H1 (cell line): ENCODE results near the gene SEMA3A. TPM values are rescaled to one million over a fixed set of nuclear protein-coding genes. Genes with fewer than 3 reads are reported as not detected.

Source experiments
- CTCF ChIA-PET: fragments of 300-600 bp; sonication (Branson Sonifier 250); formaldehyde crosslinking; loops from one replicate; lab custom pipeline; 2021; ENCODE audit not compliant: partially characterized antibody; lab: Charles Lee
- POLR2A ChIA-PET: fragments of 300-600 bp; sonication (Branson Sonifier 250); formaldehyde crosslinking; loops from one replicate; lab custom pipeline; 2021; ENCODE audit warnings: inconsistent platforms; ENCODE audit not compliant: partially characterized antibody; lab: Charles Lee
- DNase-seq, 2 experiments: peaks; one replicate each; pipeline versions ENCODE4 v3.0.0 to v3.0.0-alpha.2; 2010 to 2022; ENCODE audit warnings: low spot score in 2 of 2, low read depth in 1 of 2, mixed read lengths in 1 of 2
- FAIRE-seq: peaks from 2 replicates; lab custom pipeline; 2011; peaks lifted over from hg19 to GRCh38; lab: Jason Lieb, UNC
- H2AFZ ChIP-seq: 2 replicates; pipeline ENCODE4 v1.8.1; 2012; ENCODE audit warnings: low read length, inconsistent platforms
- H2AK5ac ChIP-seq: 2 replicates; pipeline ENCODE4 v1.6.1; 2013; ENCODE audit warnings: low read depth, low read length
- H2BK120ac ChIP-seq: replicated peaks from 2 replicates; pipeline ENCODE3; 2013; ENCODE audit warnings: low read depth, low read length, inconsistent platforms
- H2BK12ac ChIP-seq: 2 replicates; pipeline ENCODE4 v1.6.1; 2013; ENCODE audit warnings: low read depth, low read length
- H2BK15ac ChIP-seq: 2 replicates; pipeline ENCODE4 v1.6.1; 2013; ENCODE audit warnings: low read length
- H2BK20ac ChIP-seq: 2 replicates; pipeline ENCODE4 v1.6.1; 2013; ENCODE audit warnings: low read length
- H2BK5ac ChIP-seq: 2 replicates; pipeline ENCODE4 v1.6.1; 2013; ENCODE audit warnings: low read depth, low read length
- H3K14ac ChIP-seq: 2 replicates; pipeline ENCODE4 v1.6.1; 2013; ENCODE audit warnings: inconsistent platforms; ENCODE audit not compliant: insufficient read length
- H3K18ac ChIP-seq: 2 replicates; pipeline ENCODE4 v1.6.1; 2013; ENCODE audit warnings: low read length; ENCODE audit errors: extremely low read depth
- H3K23ac ChIP-seq: 2 replicates; pipeline ENCODE4 v1.6.1; 2013; ENCODE audit warnings: inconsistent platforms; ENCODE audit not compliant: insufficient read length
- H3K23me2 ChIP-seq: 2 replicates; pipeline ENCODE4 v1.6.1; 2013; ENCODE audit warnings: low read depth, low read length
- H3K27ac ChIP-seq: 2 replicates; pipeline ENCODE4 v1.6.1; 2011; ENCODE audit warnings: low read depth, low read length, inconsistent platforms
- H3K27me3 ChIP-seq, 4 experiments: replicated peaks in 1 of 4; 1 replicate in 1 of 4; 2 replicates in 3 of 4; pipeline versions ENCODE4 v1.6.1 to v1.8.1; 2011 to 2013; ENCODE audit warnings: low read length in 3 of 4, mild to moderate bottlenecking in 3 of 4, inconsistent platforms in 2 of 4, mixed read lengths in 2 of 4, moderate library complexity in 1 of 4; ENCODE audit not compliant: control insufficient read depth in 3 of 4, insufficient read depth in 3 of 4; ENCODE audit errors: extremely low read depth in 1 of 4
- H3K36me3 ChIP-seq, 4 experiments: 2 replicates each; pipeline versions ENCODE4 v1.6.1 to v1.8.1; 2011 to 2013; ENCODE audit warnings: mild to moderate bottlenecking in 4 of 4, low read length in 3 of 4, moderate library complexity in 2 of 4, control low read depth in 1 of 4, inconsistent platforms in 1 of 4; ENCODE audit not compliant: insufficient read depth in 4 of 4, control insufficient read depth in 2 of 4
- H3K4ac ChIP-seq: replicated peaks from 2 replicates; pipeline ENCODE3; 2013; ENCODE audit warnings: low read length, low read depth, mixed read lengths, inconsistent platforms; ENCODE audit not compliant: insufficient read length
- H3K4me1 ChIP-seq, 4 experiments: replicated peaks in 1 of 4; 1 replicate in 1 of 4; 2 replicates in 3 of 4; pipeline versions ENCODE4 v1.6.1 to v1.8.1; 2011 to 2013; ENCODE audit warnings: low read length in 3 of 4, inconsistent platforms in 2 of 4, mixed read lengths in 1 of 4; ENCODE audit not compliant: insufficient read depth in 4 of 4, control insufficient read depth in 3 of 4
- H3K4me2 ChIP-seq, 2 experiments: 2 replicates each; pipeline versions ENCODE4 v1.6.1 to v1.8.1; 2011 to 2013; ENCODE audit warnings: low read depth in 2 of 2, low read length in 2 of 2, control low read depth in 1 of 2, inconsistent platforms in 1 of 2, mild to moderate bottlenecking in 1 of 2; ENCODE audit not compliant: insufficient read depth in 1 of 2
- H3K4me3 ChIP-seq, 4 experiments: fragments of 200-600, 300-600 bp in 1 of 4; sonication (generic), shearing (Covaris generic), sonication (Bioruptor Twin) in 1 of 4; 2 replicates each; pipeline versions ENCODE4 v1.5.1 to v1.8.1; 2011 to 2016; ENCODE audit warnings: low read length in 4 of 4, low read depth in 3 of 4, control low read depth in 2 of 4, inconsistent platforms in 2 of 4, mild to moderate bottlenecking in 2 of 4, mixed read lengths in 1 of 4, moderate library complexity in 1 of 4; ENCODE audit not compliant: insufficient read depth in 2 of 4; ENCODE audit errors: extremely low read depth in 1 of 4
- H3K56ac ChIP-seq: replicated peaks from 2 replicates; pipeline ENCODE3; 2013; ENCODE audit warnings: low read depth, mild to moderate bottlenecking, mixed read lengths, low read length, inconsistent platforms; ENCODE audit not compliant: insufficient read length
- H3K79me1 ChIP-seq: 2 replicates; pipeline ENCODE4 v1.6.1; 2013; ENCODE audit warnings: low read depth, low read length, control low read depth
- H3K79me2 ChIP-seq, 2 experiments: 2 replicates each; pipeline versions ENCODE4 v1.6.1 to v1.8.1; 2012 to 2013; ENCODE audit warnings: low read length in 2 of 2, mild to moderate bottlenecking in 2 of 2, inconsistent platforms in 1 of 2; ENCODE audit not compliant: insufficient read depth in 2 of 2, control insufficient read depth in 1 of 2
- H3K9ac ChIP-seq, 4 experiments: replicated peaks in 1 of 4; 1 replicate in 1 of 4; 2 replicates in 3 of 4; pipeline versions ENCODE4 v1.6.1 to v1.8.1; 2011 to 2013; ENCODE audit warnings: low read depth in 3 of 4, low read length in 3 of 4, control low read depth in 2 of 4, mild to moderate bottlenecking in 2 of 4, moderate library complexity in 2 of 4, inconsistent platforms in 1 of 4; ENCODE audit errors: extremely low read depth in 1 of 4
- H3K9me3 ChIP-seq, 2 experiments: 2 replicates each; pipeline versions ENCODE4 v1.6.1 to v1.8.1; 2012 to 2013; ENCODE audit warnings: mild to moderate bottlenecking in 2 of 2, moderate library complexity in 2 of 2, control low read depth in 1 of 2, inconsistent platforms in 1 of 2, low read depth in 1 of 2, low read length in 1 of 2, mixed read lengths in 1 of 2; ENCODE audit not compliant: insufficient read depth in 2 of 2
- H4K20me1 ChIP-seq, 2 experiments: replicated peaks in 1 of 2; 2 replicates each; pipeline versions ENCODE3 to v1.8.1; 2011 to 2013; ENCODE audit warnings: inconsistent platforms in 2 of 2, low read length in 2 of 2, mild to moderate bottlenecking in 1 of 2; ENCODE audit not compliant: insufficient read depth in 2 of 2, control insufficient read depth in 1 of 2
- H4K5ac ChIP-seq: 2 replicates; pipeline ENCODE4 v1.6.1; 2013; ENCODE audit warnings: low read length, low read depth, mixed read lengths, inconsistent platforms; ENCODE audit not compliant: insufficient read length
- H4K8ac ChIP-seq: 2 replicates; pipeline ENCODE4 v1.8.0; 2013; ENCODE audit warnings: mild to moderate bottlenecking, moderate library complexity, low read length, inconsistent platforms; ENCODE audit not compliant: insufficient read depth; ENCODE audit errors: extremely low read depth
- H4K91ac ChIP-seq: replicated peaks from 2 replicates; pipeline ENCODE3; 2013; ENCODE audit warnings: low read length, mixed read lengths, inconsistent platforms; ENCODE audit not compliant: insufficient read length
- KDM5A ChIP-seq: fragments of 200-600 bp; IDR thresholded peaks from 2 replicates; pipeline ENCODE4 v1.7.1; 2012; ENCODE audit warnings: mild to moderate bottlenecking, low read length, inconsistent platforms, mixed read lengths
- polyA plus RNA-seq, 7 experiments: library from polyadenylated mRNA; depleted of rRNA in 3 of 7; stranded (reverse) in 5 of 7; unstranded in 2 of 7; fragments of >200 nt in 5 of 7; fragments of 200-250 nt in 2 of 7; gene quantifications; 1 replicate in 5 of 7; 2 replicates in 1 of 7; 4 replicates in 1 of 7; pipeline versions ENCODE4 v1.2.1 to v1.2.3, GENCODE V29; 2011 to 2013; ENCODE audit warnings: missing spikeins in 2 of 7, mixed read lengths in 2 of 7
- total RNA-seq: library from RNA; stranded (reverse); fragmentation: NEBNext Ultra II Directional; extraction: Animal tissue kit (Norgen Biotek cat#: 25700); gene quantifications from 2 replicates; pipeline ENCODE4 v1.2.1, GENCODE V29; 2021

Gene SEMA3A
- total and polyA plus RNA-seq, 2 of the 8 experiments (the other 6 are each of a cell fraction or from before 2014, with no cell fraction given), result 8.1 to 45.9 TPM

- Histone ChIP-seq H2BK12ac (no peak overlapping the region), H3K27ac (no peak overlapping the region), H4K8ac (no peak overlapping the region), H2BK20ac (no peak overlapping the region), H3K36me3 (peaks cover 0 to 6% (median 2%) of the 10 kb centered on the region in 4 experiments; a peak in 3 of 8 replicates), H3K14ac (no peak overlapping the region), H3K9me3 (no peaks in the 10 kb centered on the region), H3K27me3 (no peaks in the 10 kb centered on the region), H3K23ac (no peak overlapping the region), H3K4me3 (no peak overlapping the region), H2AK5ac (no peak overlapping the region), H2BK5ac (no peak overlapping the region), H3K23me2 (no peaks in the 10 kb centered on the region; the same call in 1 of the 2 replicates), H4K5ac (no peak overlapping the region), H3K56ac (no peak overlapping the region), H2BK120ac (no peak overlapping the region), H2AFZ (no peak overlapping the region), H3K9ac (no peak overlapping the region), H3K79me2 (no peaks in the 10 kb centered on the region), H3K18ac (no peak overlapping the region), H4K20me1 (no peaks in the 10 kb centered on the region), H3K4me1 (no peaks in the 10 kb centered on the region), H3K79me1 (no peaks in the 10 kb centered on the region; the same call in 1 of the 2 replicates), H3K4ac (no peak overlapping the region), H3K4me2 (no peak overlapping the region), H2BK15ac (no peak overlapping the region), H4K91ac (no peak overlapping the region)
- DNase-seq (no peak), FAIRE-seq (no peak)
- no peak for TF ChIP-seq KDM5A
- POLR2A ChIA-PET, result no interaction called here
- CTCF ChIA-PET, result interaction anchor here (1.4 kb wide), 1 partner anchor 20 kb away, joined by 4 read pairs; no protein-coding TSS in a partner anchor
Measured at GRCh38 chr7:83984591-83984990, 210.0 kb downstream of the SEMA3A start.
